IMR-90 (cell line): ENCODE data around the gene TUBB6. TPM values are rescaled to one million over a fixed set of nuclear protein-coding genes. Genes with fewer than 3 reads are reported as not detected.

Experiments
- ATAC-seq: fragments of 200-7000 bp; cut with Tn5 transposase; 2 replicates; pipeline ENCODE4 v1.9.1; 2020; ENCODE audit warnings: low read depth, mild to moderate bottlenecking, moderate library complexity
- BruUV-seq: library from RNA; stranded (reverse); fragments of 400-500 nt; replicated peaks from 2 replicates; lab custom pipeline; 2021; lab: Mats Ljungman, UMichigan
- CTCF ChIA-PET: fragments of 300-600 bp; formaldehyde crosslinking; extraction: SDS; loops from one replicate; lab custom pipeline; 2021; ENCODE audit warnings: antibody characterized with exemption; lab: Yijun Ruan, JAX
- POLR2A ChIA-PET: fragments of 300-600 bp; sonication (Branson Sonifier 250); formaldehyde crosslinking; loops from one replicate; lab custom pipeline; 2022; ENCODE audit warnings: antibody characterized with exemption; ENCODE audit not compliant: unreplicated experiment; lab: Charles Lee
- DNase-seq: peaks from one replicate; pipeline ENCODE4 v3.0.0; 2013
- H2AFZ ChIP-seq: replicated peaks from 2 replicates; pipeline ENCODE3; 2013; ENCODE audit warnings: low read length, mild to moderate bottlenecking; ENCODE audit not compliant: poor library complexity
- H2AK5ac ChIP-seq: 2 replicates; pipeline ENCODE4 v1.6.1; 2013; ENCODE audit warnings: low read depth, low read length, inconsistent platforms
- H2AK9ac ChIP-seq: replicated peaks from 2 replicates; pipeline ENCODE3; 2013; ENCODE audit warnings: mild to moderate bottlenecking, low read depth, low read length, moderate library complexity; ENCODE audit not compliant: poor library complexity
- H2BK120ac ChIP-seq: 2 replicates; pipeline ENCODE4 v1.6.1; 2013; ENCODE audit warnings: low read depth, low read length, inconsistent platforms
- H2BK15ac ChIP-seq: 3 replicates; pipeline ENCODE4 v1.6.1; 2013; ENCODE audit warnings: low read depth, low read length, inconsistent platforms
- H2BK20ac ChIP-seq: 2 replicates; pipeline ENCODE4 v1.6.1; 2013; ENCODE audit warnings: low read depth, mild to moderate bottlenecking, inconsistent platforms, low read length, moderate library complexity
- H2BK5ac ChIP-seq: 2 replicates; pipeline ENCODE4 v1.6.1; 2013; ENCODE audit warnings: mild to moderate bottlenecking, low read depth, low read length, inconsistent platforms; ENCODE audit not compliant: poor library complexity, severe bottlenecking
- H3K14ac ChIP-seq: replicated peaks from 2 replicates; pipeline ENCODE4 v1.6.1; 2013; ENCODE audit warnings: low read depth, low read length, inconsistent platforms
- H3K18ac ChIP-seq: 2 replicates; pipeline ENCODE4 v1.6.1; 2013; ENCODE audit warnings: low read depth, low read length, control low read depth
- H3K23ac ChIP-seq: 2 replicates; pipeline ENCODE4 v1.6.1; 2013; ENCODE audit warnings: low read depth, low read length, inconsistent platforms
- H3K27ac ChIP-seq: 2 replicates; pipeline ENCODE4 v1.5.1; 2013; ENCODE audit warnings: mild to moderate bottlenecking, control low read depth, low read length; ENCODE audit not compliant: insufficient read depth
- H3K27me3 ChIP-seq: 2 replicates; pipeline ENCODE4 v1.6.1; 2013; ENCODE audit warnings: low read length; ENCODE audit not compliant: control insufficient read depth, insufficient read depth
- H3K36me3 ChIP-seq: 2 replicates; pipeline ENCODE4 v1.6.1; 2013; ENCODE audit warnings: low read length, mixed read lengths; ENCODE audit not compliant: control insufficient read depth, insufficient read depth
- H3K4ac ChIP-seq: 2 replicates; pipeline ENCODE4 v1.6.1; 2013; ENCODE audit warnings: low read depth, low read length, inconsistent platforms
- H3K4me1 ChIP-seq: 2 replicates; pipeline ENCODE4 v1.6.1; 2013; ENCODE audit warnings: low read length, mixed read lengths; ENCODE audit not compliant: control insufficient read depth, insufficient read depth
- H3K4me2 ChIP-seq: 2 replicates; pipeline ENCODE4 v1.6.1; 2013; ENCODE audit warnings: low read depth, mild to moderate bottlenecking, control low read depth, low read length, moderate library complexity
- H3K4me3 ChIP-seq: 2 replicates; pipeline ENCODE4 v1.5.1; 2013; ENCODE audit warnings: low read depth, mild to moderate bottlenecking, control low read depth, low read length, moderate library complexity; ENCODE audit not compliant: insufficient read depth
- H3K56ac ChIP-seq: 2 replicates; pipeline ENCODE4 v1.6.1; 2013; ENCODE audit warnings: low read length, inconsistent platforms; ENCODE audit not compliant: insufficient read depth; ENCODE audit errors: extremely low read depth
- H3K79me1 ChIP-seq, 2 experiments: 2 replicates each; pipeline ENCODE4 v1.6.1; 2013; ENCODE audit warnings: low read length in 2 of 2, inconsistent platforms in 1 of 2, low read depth in 1 of 2
- H3K9ac ChIP-seq: 2 replicates; pipeline ENCODE4 v1.6.1; 2013; ENCODE audit warnings: low read depth, low read length, control low read depth
- H3K9me1 ChIP-seq: 2 replicates; pipeline ENCODE4 v1.6.1; 2013; ENCODE audit warnings: low read length, inconsistent platforms; ENCODE audit not compliant: insufficient read depth
- H3K9me3 ChIP-seq: 2 replicates; pipeline ENCODE4 v1.6.1; 2013; ENCODE audit warnings: low read length; ENCODE audit not compliant: control insufficient read depth, insufficient read depth
- H4K20me1 ChIP-seq: 2 replicates; pipeline ENCODE4 v1.6.1; 2013; ENCODE audit warnings: low read length, inconsistent platforms; ENCODE audit not compliant: insufficient read depth
- H4K5ac ChIP-seq: 2 replicates; pipeline ENCODE4 v1.6.1; 2013; ENCODE audit warnings: mild to moderate bottlenecking, low read depth, low read length, control low read depth
- H4K8ac ChIP-seq, 2 experiments: 2 replicates each; pipeline ENCODE4 v1.6.1; 2013; ENCODE audit warnings: low read depth in 2 of 2, low read length in 2 of 2, control low read depth in 1 of 2, inconsistent platforms in 1 of 2
- H4K91ac ChIP-seq: 2 replicates; pipeline ENCODE4 v1.6.1; 2013; ENCODE audit warnings: low read depth, low read length, inconsistent platforms; ENCODE audit not compliant: insufficient read depth
- MAFK ChIP-seq: IDR thresholded peaks from 2 replicates; pipeline ENCODE4 v1.6.1; 2012; ENCODE audit warnings: low read depth, low read length, improper control_type of control experiment
- WGBS, 2 experiments: methylation state at CpG; one replicate each; pipeline versions ENCODE4 v1.1.5 to v1.1.7; 2013; ENCODE audit warnings: missing lambda C conversion rate in 2 of 2; ENCODE audit not compliant: insufficient read length in 1 of 2; ENCODE audit errors: extremely low coverage in 2 of 2; 5-methylcytosine and 5-hydroxymethylcytosine counted together
- dilution Hi-C: fragments of 300-500 bp; cut with HindIII; formaldehyde crosslinking; loops from one replicate; pipeline ENCODE4 v1.14.3; 2018; ENCODE audit warnings: low sequenced_read_pairs; ENCODE audit not compliant: unreplicated experiment
- in situ Hi-C: fragments of 300-500 bp; cut with MboI; formaldehyde crosslinking; loops from 3 replicates; pipeline ENCODE4 v1.14.3; 2019; ENCODE audit warnings: low sequenced_read_pairs, inconsistent platforms, mixed read lengths
- intact Hi-C: fragments of 100-400 bp; cut with micrococcal nuclease; formaldehyde crosslinking; loops from 2 replicates; pipeline ENCODE4 v1.10.0; 2022
- polyA plus RNA-seq, 3 experiments: library from polyadenylated mRNA; depleted of rRNA; stranded (reverse); fragments of >200 nt; gene quantifications; 2 replicates each; pipeline ENCODE4 v1.2.3, GENCODE V29; 2012; ENCODE audit warnings: low replicate concordance in 1 of 3
- total RNA-seq: library from RNA; depleted of rRNA; stranded (reverse); fragments of >200 nt; gene quantifications from 2 replicates; pipeline ENCODE4 v1.2.3, GENCODE V29; 2012

TUBB6 gene
- total and polyA plus RNA-seq, 2 of the 4 experiments (the other 2 are of a cell fraction): 927 to 1,040 TPM

GRCh38 chr18:12274793-12275192 is 33.2 kb upstream of the TUBB6 start:
- Histone ChIP-seq H3K9me3 (no peaks in the 10 kb centered on the region), H3K9me1 (peaks cover 5% of the 10 kb centered on the region; the same call in 1 of the 2 replicates), H2AK5ac (no peak overlapping the region; the same call in 1 of the 2 replicates), H3K4ac (no peak overlapping the region), H2AK9ac (no peak overlapping the region), H2BK20ac (no peak overlapping the region), H3K79me1 (peaks cover 6 to 16% of the 10 kb centered on the region in 2 experiments; a peak in 3 of 4 replicates), H3K27me3 (no peaks in the 10 kb centered on the region), H4K5ac (no peak overlapping the region), H3K23ac (no peak overlapping the region), H2AFZ (no peak overlapping the region), H3K9ac (no peak overlapping the region), H2BK120ac (no peak overlapping the region), H3K36me3 (no peaks in the 10 kb centered on the region), H3K4me1 (peaks cover 10% of the 10 kb centered on the region), H3K27ac (no peak overlapping the region), H3K56ac (no peak overlapping the region), H3K4me2 (no peak overlapping the region), H4K20me1 (no peaks in the 10 kb centered on the region; the same call in 1 of the 2 replicates), H3K14ac (no peak overlapping the region), H2BK15ac (no peak overlapping the region), H3K18ac (no peak overlapping the region), H3K4me3 (no peak overlapping the region), H4K91ac (no peak overlapping the region), H2BK5ac (no peak overlapping the region), H4K8ac (no peak overlapping the region)
- dilution Hi-C loops (no loop called here), in situ Hi-C loops (loop anchor here (5.0 kb wide), 1 partner anchor 33 kb away; the partner anchor contains the start of gene TUBB6), intact Hi-C loops (loop anchor here (10.0 kb wide), 1 partner anchor 330 kb away; no protein-coding TSS in a partner anchor)
- BruUV-seq: no TSS peak
- ATAC-seq (no peak), DNase-seq (no peak)
- no peak for TF ChIP-seq MAFK
- no CpG with 5 or more reads among the region's 4 CpGs for WGBS, 2 experiments
- ChIA-PET CTCF (no interaction called here), POLR2A (no interaction called here)
